Measurements from ENCODE around the gene DNM1. TPM values are rescaled to one million over a fixed set of nuclear protein-coding genes. Genes with fewer than 3 reads are reported as not detected.

Gene DNM1
- total RNA-seq, 2 donors from 2014 or later: 2.0 to 7.7 TPM

- H3K36me3 ChIP-seq: no peaks in the 10 kb centered on the region
- 82% methylated on average over 15 of the region's 15 CpGs for WGBS
- peaks cover 8% of the 10 kb centered on the region for H3K4me1 ChIP-seq (replicated peaks)
- no peak overlapping the region for H3K27ac ChIP-seq
- H3K9me3 ChIP-seq: no peaks in the 10 kb centered on the region
- H3K4me3 ChIP-seq: no peak overlapping the region
- intact Hi-C loops (cut with DNase I): no loop called here
- H3K27me3 ChIP-seq (replicated peaks; ENCODE audit: insufficient read depth): no peaks in the 10 kb centered on the region
- no peak for TF ChIP-seq POLR2AphosphoS5 (IDR thresholded peaks at IDR 0.05)
- TF ChIP-seq POLR2A (IDR thresholded peaks at IDR 0.05): no peak
- TF ChIP-seq CTCF (IDR thresholded peaks at IDR 0.05): no peak
- no peak for DNase-seq (ENCODE audit: low spot score)
These were observed 4.0 kb downstream of the DNM1 start for GRCh38 chr9:128206916-128207910.

GRCh38 chr9:128208386-128208785, 5.2 kb downstream of the DNM1 start:
- no peak for DNase-seq (ENCODE audit: low spot score)
- TF ChIP-seq POLR2AphosphoS5 (IDR thresholded peaks at IDR 0.05) (no peak), POLR2A (IDR thresholded peaks at IDR 0.05) (no peak), CTCF (IDR thresholded peaks at IDR 0.05) (no peak)
- peaks cover 8% of the 10 kb centered on the region for H3K4me1 ChIP-seq (replicated peaks)
- intact Hi-C loops (cut with DNase I): no loop called here
- no peaks in the 10 kb centered on the region for H3K9me3 ChIP-seq
- 79% methylated on average over 7 of the region's 7 CpGs for WGBS
- H3K27me3 ChIP-seq (replicated peaks; ENCODE audit: insufficient read depth): no peaks in the 10 kb centered on the region
- H3K27ac ChIP-seq: no peak overlapping the region
- no peak overlapping the region for H3K4me3 ChIP-seq
- no peaks in the 10 kb centered on the region for H3K36me3 ChIP-seq

DNA sequence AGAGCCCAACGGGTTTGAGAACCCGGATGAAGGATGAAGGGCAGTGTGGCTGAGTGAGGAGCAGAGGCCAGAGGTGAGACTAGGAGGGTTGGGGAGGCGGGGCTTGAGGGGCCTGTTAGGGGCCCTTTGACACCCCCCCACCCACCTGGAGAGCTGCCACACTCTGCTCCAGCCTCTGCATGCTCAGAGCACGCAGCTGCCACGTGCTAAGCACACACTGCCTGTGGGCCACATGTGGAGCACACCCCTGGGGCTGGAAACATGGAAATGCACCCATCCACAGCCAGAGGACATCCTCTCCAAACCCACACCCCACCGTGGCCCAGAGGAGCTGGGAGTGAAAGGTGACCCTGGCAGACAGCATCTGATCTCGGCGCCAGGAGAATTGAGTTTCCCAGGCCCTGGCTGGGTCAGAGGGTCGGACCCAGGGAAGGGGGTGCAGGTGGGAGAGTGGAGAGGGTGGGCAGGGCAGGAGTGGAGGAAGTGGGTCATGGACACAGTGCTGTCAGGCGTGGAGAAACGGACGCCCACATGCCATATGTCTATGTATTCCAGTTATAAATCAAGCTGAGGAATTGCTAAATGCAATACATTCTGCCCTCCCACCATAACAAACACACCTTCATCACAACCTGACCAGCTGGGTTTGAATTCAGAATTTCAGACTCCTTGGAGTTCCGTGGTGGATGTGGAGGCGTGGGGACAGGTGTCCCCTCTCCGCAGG, 5.9 kb downstream of the DNM1 start:
- intact Hi-C loops (cut with DNase I): no loop called here
- H3K4me1 ChIP-seq (replicated peaks): peaks cover 4% of the 10 kb centered on the region
- H3K36me3 ChIP-seq: no peaks in the 10 kb centered on the region
- DNase-seq (ENCODE audit: low spot score): no peak
- H3K9me3 ChIP-seq: no peaks in the 10 kb centered on the region
- no peak for TF ChIP-seq CTCF (IDR thresholded peaks at IDR 0.05)
- TF ChIP-seq POLR2A (IDR thresholded peaks at IDR 0.05): no peak
- no peak for TF ChIP-seq POLR2AphosphoS5 (IDR thresholded peaks at IDR 0.05)
- H3K27ac ChIP-seq: no peak overlapping the region
- H3K4me3 ChIP-seq: no peak overlapping the region
- WGBS: 74% methylated on average over 15 of the region's 15 CpGs
- no peaks in the 10 kb centered on the region for H3K27me3 ChIP-seq (replicated peaks; ENCODE audit: insufficient read depth)

DNA sequence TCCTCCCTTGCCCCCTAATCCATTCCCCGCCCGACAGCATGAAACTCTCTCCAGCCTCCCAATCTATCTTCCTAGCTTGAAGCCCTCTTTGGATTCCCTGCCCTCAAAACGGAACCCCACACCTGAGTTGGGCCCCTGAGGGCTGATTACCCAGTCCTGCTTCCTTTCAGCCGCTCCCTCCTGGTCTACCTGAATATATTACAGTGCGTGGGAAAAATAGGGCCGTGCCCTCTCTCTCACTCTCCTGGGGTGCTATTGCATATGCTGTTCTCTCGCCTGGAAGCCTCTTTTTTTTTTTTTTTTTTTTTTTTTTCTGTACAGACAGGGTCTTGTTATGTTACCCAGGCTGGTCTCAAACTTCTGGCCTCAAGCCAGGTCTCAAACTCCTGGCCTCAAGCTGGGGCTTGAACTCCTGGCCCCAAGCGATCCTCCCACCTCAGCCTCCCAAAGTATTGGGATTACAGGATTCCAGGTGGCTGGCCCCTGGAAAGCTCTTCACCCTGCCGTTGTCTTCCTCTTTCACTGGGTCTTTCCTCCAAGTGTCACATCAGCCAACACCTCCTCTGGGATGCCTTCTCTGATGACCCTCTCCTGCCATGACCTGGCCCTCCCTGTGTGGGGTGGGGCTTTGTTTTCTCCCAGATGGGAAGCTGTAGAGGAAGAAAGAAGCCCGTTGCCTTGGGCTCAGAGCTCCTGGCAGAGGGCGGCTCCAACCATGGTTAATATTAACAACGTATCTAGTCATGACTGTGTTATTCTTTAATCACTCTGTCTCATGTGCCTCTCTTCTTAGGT, 8.2 kb downstream of the DNM1 start:
- 44% methylated on average over 12 of the region's 12 CpGs for WGBS
- H3K9me3 ChIP-seq: no peaks in the 10 kb centered on the region
- no peaks in the 10 kb centered on the region for H3K27me3 ChIP-seq (replicated peaks; ENCODE audit: insufficient read depth)
- no peak for TF ChIP-seq POLR2AphosphoS5 (IDR thresholded peaks at IDR 0.05)
- TF ChIP-seq POLR2A (IDR thresholded peaks at IDR 0.05): no peak
- TF ChIP-seq CTCF (IDR thresholded peaks at IDR 0.05): no peak
- no peaks in the 10 kb centered on the region for H3K4me1 ChIP-seq (replicated peaks)
- no peak overlapping the region for H3K4me3 ChIP-seq
- intact Hi-C loops (cut with DNase I): no loop called here
- no peak overlapping the region for H3K27ac ChIP-seq
- no peaks in the 10 kb centered on the region for H3K36me3 ChIP-seq
- DNase-seq (ENCODE audit: low spot score): no peak

Data from prostate gland (tissue), 2 donors.